Right cardiac atrium (tissue), 5 donors: ENCODE measurements around the gene UHRF1. TPM values are rescaled to one million over a fixed set of nuclear protein-coding genes. Genes with fewer than 3 reads are reported as not detected.

Experiments
- ATAC-seq, 2 donors: fragments of 200-7000 bp; cut with Tn5 transposase; one replicate each; pipeline versions ENCODE4 v1.8.0 to v1.9.1; 2020; ENCODE audit warnings: moderate library complexity in 2 of 2, mild to moderate bottlenecking in 1 of 2
- DNase-seq, 3 donors: peaks; one replicate each; pipeline ENCODE4 v3.0.0-alpha.2; 2020
- H3K27ac ChIP-seq: one replicate; pipeline ENCODE4 v1.5.1; 2013; ENCODE audit warnings: mild to moderate bottlenecking, low read length, control low read depth, moderate library complexity
- H3K27me3 ChIP-seq: one replicate; pipeline ENCODE4 v1.6.1; 2013; ENCODE audit not compliant: control insufficient read depth, insufficient read depth
- H3K4me1 ChIP-seq: one replicate; pipeline ENCODE4 v1.6.1; 2013; ENCODE audit warnings: low read length; ENCODE audit not compliant: control insufficient read depth, insufficient read depth
- H3K4me3 ChIP-seq: one replicate; pipeline ENCODE4 v1.5.1; 2013; ENCODE audit warnings: low read length, control low read depth
- H3K9me3 ChIP-seq: one replicate; pipeline ENCODE4 v1.6.1; 2013; ENCODE audit warnings: low read length; ENCODE audit not compliant: control insufficient read depth
- WGBS: extraction: QIAGEN DNeasy Blood & Tissue Kit; methylation state at CpG from one replicate; pipeline ENCODE4 v1.1.7; 2013; 5-methylcytosine and 5-hydroxymethylcytosine counted together
- intact Hi-C, 4 donors: fragments of 100-400 bp; cut with DNase I; formaldehyde crosslinking; loops; one replicate each; pipeline versions ENCODE4 v1.11.0 to v1.14.0; 2022 to 2023
- long read RNA-seq, 4 donors: library from polyadenylated mRNA; unstranded; transcript quantifications; one replicate each; pipeline ENCODE4 v2.0.0, GENCODE V29; 2020 to 2021
- polyA plus RNA-seq: library from polyadenylated mRNA; stranded (reverse); fragments of 200-250 nt; gene quantifications from one replicate; pipeline ENCODE4 v1.2.3, GENCODE V29; 2013
- total RNA-seq, 4 donors: library from RNA; stranded (reverse); fragmentation: NEBNext Ultra II Directional; extraction: Animal tissue kit (Norgen Biotek cat#: 25700); gene quantifications; one replicate each; pipeline ENCODE4 v1.2.1, GENCODE V29; 2021
- donor health status: healthy with polysubstance abuse.
- donor health status: DM: no; HTN: yes; CAD: no.
- donor health status: DM: no; HTN: no; CAD: no.
- donor health status: DM: no; HTN: yes; CAD: no; lungs with severe emphysema.
- donor health status: DM: yes; HTN: yes; CAD: no.

UHRF1 gene
- total RNA-seq (1 to 10 TPM in 1 of 4 donors, under 1 TPM in 3; 0.45 to 2.3 (median 0.94) TPM), polyA plus RNA-seq (0.18 TPM)
- long read RNA-seq, donor 1, partial matches to known transcripts: 0 of 3 reads
- long read RNA-seq, donor 1, other reads (novel, unspliced or antisense): 1 of 3 reads
- long read RNA-seq, donor 2: 0 reads
- long read RNA-seq, donor 3, partial matches to known transcripts: 0 of 1 reads
- long read RNA-seq, donor 3, other reads (novel, unspliced or antisense): 1 of 1 reads
- long read RNA-seq, donor 4: 0 reads

- Histone ChIP-seq H3K4me1 (no peaks in the 10 kb centered on the region), H3K4me3 (peak within 1 kb of the TSS; percentile 98), H3K9me3 (no peaks in the 10 kb centered on the region), H3K27ac (no peak within 1 kb of the TSS), H3K27me3 (no peaks in the 10 kb centered on the region)
- ATAC-seq (no peak), DNase-seq (peak in 1 of 3 donors; percentile 53)
- intact Hi-C loops: no loop called here
- 3% methylated on average over 89 of the region's 89 CpGs for WGBS
Observed at GRCh38 chr19:4909156-4909896, at the start of gene UHRF1. Gene UHRF1 (plus strand): TSS chr19:4909501. CDS start chr19:4910886, 1,385 bp downstream.

GRCh38 chr19:4859697-4860096, 49.6 kb upstream of the UHRF1 start:
- ATAC-seq (no peak), DNase-seq (no peak)
- intact Hi-C loops: no loop called here
- H3K9me3 ChIP-seq: no peaks in the 10 kb centered on the region
- 95% methylated on average over 11 of the region's 11 CpGs for WGBS
- H3K4me3 ChIP-seq: no peak overlapping the region
- no peaks in the 10 kb centered on the region for H3K4me1 ChIP-seq
- H3K27ac ChIP-seq: no peak overlapping the region
- no peaks in the 10 kb centered on the region for H3K27me3 ChIP-seq

- Histone ChIP-seq H3K27me3 (no peaks in the 10 kb centered on the region), H3K9me3 (no peaks in the 10 kb centered on the region), H3K4me3 (no peak overlapping the region), H3K4me1 (no peaks in the 10 kb centered on the region), H3K27ac (no peak overlapping the region)
- DNase-seq (peak in 1 of 3 donors; percentile 67), ATAC-seq (peak in 1 of 2 donors; percentile 44)
- 69% methylated on average over 10 of the region's 10 CpGs for WGBS
- intact Hi-C loops: no loop called here
Observed at GRCh38 chr19:4861147-4861546, 48.2 kb upstream of the UHRF1 start.

GRCh38 chr19:4866595-4867424, 42.5 kb upstream of the UHRF1 start:
- intact Hi-C loops: loop anchor here in 1 of 4 donors (5.0 kb wide), 1 partner anchor 170 kb away; no protein-coding TSS in a partner anchor
- peak overlapping the region; percentile 27 for H3K27ac ChIP-seq
- peak overlapping the region; percentile 79 for H3K4me3 ChIP-seq
- H3K4me1 ChIP-seq: peaks cover 4% of the 10 kb centered on the region
- peak; percentile 42 to 46 for ATAC-seq
- no peaks in the 10 kb centered on the region for H3K27me3 ChIP-seq
- H3K9me3 ChIP-seq: no peaks in the 10 kb centered on the region
- peak; percentile 73 to 89 (median 84) for DNase-seq
- 4% methylated on average over 22 of the region's 22 CpGs for WGBS

DNA sequence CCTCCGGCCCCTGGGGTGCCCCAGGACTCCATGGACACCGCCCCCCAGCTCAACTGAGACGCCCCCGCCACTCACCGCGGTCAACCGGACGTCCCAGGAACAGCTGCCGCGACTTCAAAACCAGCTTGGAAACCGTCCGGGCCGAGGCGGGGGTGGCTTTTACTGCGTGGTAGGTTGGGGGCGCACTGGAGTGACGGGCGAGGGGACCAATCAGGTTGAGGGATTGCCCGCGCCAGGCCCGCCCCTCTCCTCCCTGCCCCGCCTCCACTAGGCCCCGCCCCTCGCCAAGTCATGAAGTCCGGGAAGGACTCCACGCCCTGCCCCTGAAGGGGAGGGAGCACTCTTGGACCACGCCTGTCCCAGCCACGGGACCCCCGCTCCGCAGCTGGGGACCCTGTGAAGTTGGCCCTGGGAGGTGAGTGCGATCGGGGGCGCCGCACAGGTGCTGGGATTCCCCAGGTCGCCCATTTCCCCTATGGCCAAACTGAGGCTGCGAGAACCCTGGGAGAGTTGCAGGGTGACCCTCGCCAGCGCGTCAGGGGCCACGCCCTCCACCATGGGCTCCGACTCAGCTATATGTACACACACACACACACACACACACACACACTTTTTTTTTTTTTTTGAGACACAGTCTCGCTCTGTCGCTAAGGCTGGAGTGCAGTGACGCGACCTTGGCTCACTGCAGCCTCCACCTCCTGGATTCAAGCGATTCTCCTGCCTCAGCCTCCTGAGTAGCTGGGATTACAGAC, 41.6 kb upstream of the UHRF1 start, which contains the start of gene PLIN3:
PLIN3 (minus strand) TSS at position 134 of the 752 bp plus-strand sequence. CDS start 6,273 bp downstream, outside the sequence.
- intact Hi-C loops: loop anchor here in 1 of 4 donors (5.0 kb wide), 1 partner anchor 170 kb away; no protein-coding TSS in a partner anchor
- Histone ChIP-seq H3K27me3 (no peaks in the 10 kb centered on the region), H3K4me1 (peaks cover 4% of the 10 kb centered on the region), H3K9me3 (no peaks in the 10 kb centered on the region), H3K4me3 (peak within 1 kb of the TSS; percentile 79), H3K27ac (peak within 1 kb of the TSS; percentile 27)
- ATAC-seq (peak; percentile 98), DNase-seq (peak; percentile 98 to 99 (median 99))
- WGBS: 5% methylated on average over 46 of the region's 46 CpGs

DNA sequence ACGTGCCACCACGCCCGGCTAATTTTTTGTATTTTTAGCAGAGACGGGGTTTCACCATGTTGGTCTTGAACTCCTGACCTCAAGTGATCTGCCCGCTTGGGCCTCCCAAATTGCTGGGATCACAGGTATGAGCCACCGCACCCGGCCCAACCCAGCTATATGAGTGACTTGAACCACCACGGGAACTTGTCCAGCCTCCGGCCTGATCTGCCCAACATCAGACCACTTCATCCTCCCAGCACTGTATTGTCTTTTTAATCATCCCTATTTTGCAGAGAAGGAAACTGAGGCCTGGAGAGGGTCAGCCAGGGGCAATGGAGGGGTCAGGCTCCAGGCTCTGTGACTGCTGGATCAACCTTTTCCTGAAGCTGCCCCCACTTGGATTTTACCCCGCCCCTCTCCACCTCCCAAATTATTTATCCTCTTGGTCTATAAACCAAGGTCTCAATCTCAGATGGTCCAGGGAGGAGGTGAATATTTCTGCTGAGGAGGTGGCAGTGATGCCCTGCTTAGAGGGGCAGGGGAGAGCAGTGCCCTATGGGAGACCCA, 40.9 kb upstream of the UHRF1 start:
- intact Hi-C loops: loop anchor here in 1 of 4 donors (5.0 kb wide), 1 partner anchor 169 kb away; no protein-coding TSS in a partner anchor
- 71% methylated on average over 10 of the region's 10 CpGs for WGBS

GRCh38 chr19:4870025-4870700, 39.1 kb upstream of the UHRF1 start:
- WGBS: 76% methylated on average over 10 of the region's 10 CpGs
- no peak overlapping the region for H3K27ac ChIP-seq
- no peaks in the 10 kb centered on the region for H3K27me3 ChIP-seq
- no peaks in the 10 kb centered on the region for H3K9me3 ChIP-seq
- DNase-seq (peak in 2 of 3 donors; percentile 61 to 67), ATAC-seq (peak; percentile 10 to 30)
- intact Hi-C loops: loop anchor here in 2 of 4 donors (5.0 kb wide), 2 partner anchors 42 to 162 kb away; no protein-coding TSS in a partner anchor
- peaks cover 4% of the 10 kb centered on the region for H3K4me1 ChIP-seq
- H3K4me3 ChIP-seq: no peak overlapping the region

More for the DNA sequence above, 40.9 kb upstream of the UHRF1 start:
- Histone ChIP-seq H3K27ac (no peak overlapping the region), H3K4me1 (peaks cover 4% of the 10 kb centered on the region), H3K27me3 (no peaks in the 10 kb centered on the region), H3K9me3 (no peaks in the 10 kb centered on the region), H3K4me3 (no peak overlapping the region)
- no peak for DNase-seq
- ATAC-seq: no peak

GRCh38 chr19:4871711-4872110, 37.6 kb upstream of the UHRF1 start:
- WGBS: 78% methylated on average over 6 of the region's 6 CpGs
- H3K4me1 ChIP-seq: peaks cover 1% of the 10 kb centered on the region
- H3K27me3 ChIP-seq: no peaks in the 10 kb centered on the region
- intact Hi-C loops: loop anchor here in 3 of 4 donors (2.0 to 5.0 kb wide), 3 partner anchors 41 to 161 kb away; no protein-coding TSS in a partner anchor
- H3K9me3 ChIP-seq: no peaks in the 10 kb centered on the region
- no peak for ATAC-seq
- H3K27ac ChIP-seq: no peak overlapping the region
- no peak for DNase-seq
- H3K4me3 ChIP-seq: no peak overlapping the region

GRCh38 chr19:4873930-4874329, 35.4 kb upstream of the UHRF1 start:
- H3K27ac ChIP-seq: no peak overlapping the region
- H3K4me3 ChIP-seq: no peak overlapping the region
- DNase-seq: no peak
- intact Hi-C loops: loop anchor here in 3 of 4 donors (2.0 to 5.0 kb wide), 3 partner anchors 38 to 158 kb away; no protein-coding TSS in a partner anchor
- H3K9me3 ChIP-seq: no peaks in the 10 kb centered on the region
- no peaks in the 10 kb centered on the region for H3K27me3 ChIP-seq
- no peak for ATAC-seq
- H3K4me1 ChIP-seq: no peaks in the 10 kb centered on the region
- WGBS: 95% methylated on average over 3 of the region's 3 CpGs
